ENCODE data around the gene TIAM2.

Gene TIAM2

GRCh38 chr6:155120034-155120433, 124.9 kb downstream of the TIAM2 start:
- no peak for DNase-seq (ENCODE audit: insufficient read length, low spot score)
- TF ChIP-seq POLR2A (IDR thresholded peaks at IDR 0.05; ENCODE audit: low read depth, low read length): no peak
- no peak for FAIRE-seq

- no peak for TF ChIP-seq POLR2A (IDR thresholded peaks at IDR 0.05; ENCODE audit: low read depth, low read length)
- no peak for DNase-seq (ENCODE audit: insufficient read length, low spot score)
- no peak for FAIRE-seq
Observed at GRCh38 chr6:155121294-155121693, 126.2 kb downstream of the TIAM2 start.

- no peak for TF ChIP-seq POLR2A (IDR thresholded peaks at IDR 0.05; ENCODE audit: low read depth, low read length)
- DNase-seq (ENCODE audit: insufficient read length, low spot score) (no peak), FAIRE-seq (no peak)
Observed at GRCh38 chr6:155121699-155122098, 126.6 kb downstream of the TIAM2 start.

GRCh38 chr6:155122199-155122950, 127.3 kb downstream of the TIAM2 start:
- DNase-seq (ENCODE audit: insufficient read length, low spot score): no peak
- no peak for TF ChIP-seq POLR2A (IDR thresholded peaks at IDR 0.05; ENCODE audit: low read depth, low read length)
- no peak for FAIRE-seq

- no peak for TF ChIP-seq POLR2A (IDR thresholded peaks at IDR 0.05; ENCODE audit: low read depth, low read length)
- DNase-seq (ENCODE audit: insufficient read length, low spot score) (no peak), FAIRE-seq (no peak)
Observed at GRCh38 chr6:155123520-155123919, 128.4 kb downstream of the TIAM2 start.

- FAIRE-seq (no peak), DNase-seq (ENCODE audit: insufficient read length, low spot score) (no peak)
- TF ChIP-seq POLR2A (IDR thresholded peaks at IDR 0.05; ENCODE audit: low read depth, low read length): no peak
Observed at GRCh38 chr6:155125906-155126305, 130.8 kb downstream of the TIAM2 start.

- DNase-seq (ENCODE audit: insufficient read length, low spot score): peak; percentile 56
Observed at GRCh38 chr6:155126727-155127439, 131.8 kb downstream of the TIAM2 start.

GRCh38 chr6:155128977-155129376, 133.9 kb downstream of the TIAM2 start:
- DNase-seq (ENCODE audit: insufficient read length, low spot score) (no peak), FAIRE-seq (no peak)
- no peak for TF ChIP-seq POLR2A (IDR thresholded peaks at IDR 0.05; ENCODE audit: low read depth, low read length)

More at GRCh38 chr6:155126727-155127439, 131.8 kb downstream of the TIAM2 start:
- no peak for TF ChIP-seq POLR2A (IDR thresholded peaks at IDR 0.05; ENCODE audit: low read depth, low read length)
- FAIRE-seq: peak; percentile 72

- FAIRE-seq (no peak), DNase-seq (ENCODE audit: insufficient read length, low spot score) (no peak)
- no peak for TF ChIP-seq POLR2A (IDR thresholded peaks at IDR 0.05; ENCODE audit: low read depth, low read length)
Observed at GRCh38 chr6:155129744-155130143, 134.6 kb downstream of the TIAM2 start.

- DNase-seq (ENCODE audit: insufficient read length, low spot score) (no peak), FAIRE-seq (no peak)
- TF ChIP-seq POLR2A (IDR thresholded peaks at IDR 0.05; ENCODE audit: low read depth, low read length): no peak
Observed at GRCh38 chr6:155130161-155130853, 135.2 kb downstream of the TIAM2 start.

GRCh38 chr6:155132617-155133016, 137.5 kb downstream of the TIAM2 start:
- DNase-seq (ENCODE audit: insufficient read length, low spot score): no peak
- no peak for FAIRE-seq
- TF ChIP-seq POLR2A (IDR thresholded peaks at IDR 0.05; ENCODE audit: low read depth, low read length): no peak

- FAIRE-seq (no peak), DNase-seq (ENCODE audit: insufficient read length, low spot score) (no peak)
- TF ChIP-seq POLR2A (IDR thresholded peaks at IDR 0.05; ENCODE audit: low read depth, low read length): no peak
Observed at GRCh38 chr6:155141002-155141401, 145.9 kb downstream of the TIAM2 start.

GRCh38 chr6:155141512-155141911, 146.4 kb downstream of the TIAM2 start:
- FAIRE-seq: no peak
- no peak for DNase-seq (ENCODE audit: insufficient read length, low spot score)
- no peak for TF ChIP-seq POLR2A (IDR thresholded peaks at IDR 0.05; ENCODE audit: low read depth, low read length)

All from H54 (cell line).